GM21529 (cell line): Measurements from ENCODE around the gene CCNH.

Experiments
- ATAC-seq: cut with Tn5 transposase; IDR thresholded peaks from one replicate; pipeline ENCODE4 v1.9.1; 2021; ENCODE audit not compliant: unreplicated experiment

The CCNH gene

DNA sequence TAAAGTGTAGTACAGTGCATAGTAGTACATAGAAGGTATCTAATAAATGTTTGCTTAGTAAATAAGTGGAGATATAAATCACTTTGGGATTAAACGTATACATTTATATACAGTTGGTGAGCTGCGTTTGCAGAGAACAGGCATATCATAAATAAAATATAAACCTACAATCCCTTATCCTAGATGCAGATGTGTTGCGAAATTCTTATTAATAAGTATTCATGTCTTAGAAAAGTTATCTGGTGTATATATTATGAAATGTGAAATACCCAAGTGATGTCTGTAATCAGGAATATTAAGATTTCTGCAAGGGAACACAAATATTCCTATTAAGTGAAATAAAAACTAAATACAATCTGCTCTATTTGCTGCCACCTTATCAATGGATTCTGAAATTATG lies 8.8 kb downstream of the CCNH start:
- ATAC-seq, result no peak

DNA sequence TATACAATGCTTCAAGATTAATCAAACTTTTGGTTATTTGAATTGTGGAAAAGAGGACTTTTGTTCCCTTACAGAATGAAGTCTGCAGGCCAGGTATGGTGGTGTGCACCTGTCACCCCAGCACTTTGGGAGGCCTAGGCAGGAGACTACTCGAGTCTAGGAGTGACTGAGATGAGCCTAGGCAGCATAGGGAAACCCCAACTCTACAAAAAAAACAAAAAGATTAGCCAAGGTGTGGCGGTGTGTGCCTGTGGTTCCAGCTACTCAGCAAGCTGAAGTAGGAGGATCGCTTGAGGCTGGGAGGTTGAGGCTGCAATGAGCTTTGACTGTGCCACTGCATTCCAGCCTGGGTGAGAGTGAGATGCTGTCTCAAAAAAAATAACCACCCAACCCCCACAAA lies 9.3 kb downstream of the CCNH start:
- ATAC-seq, result no peak

DNA sequence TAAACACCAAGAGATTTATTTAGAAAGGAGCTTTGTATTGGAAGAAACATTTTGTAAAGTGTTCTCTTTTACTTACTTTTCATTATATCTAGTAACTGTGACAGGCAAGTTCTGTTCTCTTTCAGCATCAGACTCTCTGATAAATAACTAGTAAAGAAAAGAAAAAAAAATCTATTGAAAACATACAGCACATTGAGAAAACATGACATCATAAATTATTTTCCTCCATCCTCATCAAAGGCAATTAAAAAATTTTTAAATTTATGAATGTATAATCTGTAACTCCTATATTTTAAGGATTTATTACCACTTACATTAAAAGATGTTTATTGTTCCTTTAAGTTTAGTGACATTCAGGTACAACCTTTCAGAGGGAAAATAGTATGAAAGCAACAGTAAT lies 11.1 kb downstream of the CCNH start:
- no peak for ATAC-seq

DNA sequence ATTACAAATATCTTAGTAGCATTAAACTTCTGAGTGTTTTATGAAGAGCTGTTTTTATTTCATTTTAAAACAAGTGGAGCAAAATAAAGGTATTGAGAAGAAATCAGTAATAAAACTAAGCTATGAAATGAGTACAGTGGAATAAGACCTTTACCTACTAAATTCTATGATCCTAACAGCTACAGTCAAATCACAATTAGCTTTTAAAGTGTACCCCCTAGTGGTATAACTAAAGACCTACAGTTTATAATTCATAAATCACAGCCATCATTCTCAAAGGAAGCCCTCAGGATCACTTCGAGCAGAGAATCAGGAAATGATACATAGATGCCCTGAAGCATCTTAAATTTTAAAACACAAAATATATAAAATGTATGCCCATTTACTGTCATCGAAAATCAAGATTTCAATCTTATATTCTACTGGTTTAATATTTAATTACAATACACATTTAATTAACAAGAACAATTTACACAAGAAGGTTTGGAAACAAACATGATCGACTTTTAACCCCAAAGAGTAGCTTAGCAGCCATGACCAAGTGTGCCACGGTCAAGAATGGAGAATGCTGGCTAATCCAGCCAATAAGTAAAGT lies 12.3 kb downstream of the CCNH start:
- ATAC-seq, result peak; percentile 86

DNA sequence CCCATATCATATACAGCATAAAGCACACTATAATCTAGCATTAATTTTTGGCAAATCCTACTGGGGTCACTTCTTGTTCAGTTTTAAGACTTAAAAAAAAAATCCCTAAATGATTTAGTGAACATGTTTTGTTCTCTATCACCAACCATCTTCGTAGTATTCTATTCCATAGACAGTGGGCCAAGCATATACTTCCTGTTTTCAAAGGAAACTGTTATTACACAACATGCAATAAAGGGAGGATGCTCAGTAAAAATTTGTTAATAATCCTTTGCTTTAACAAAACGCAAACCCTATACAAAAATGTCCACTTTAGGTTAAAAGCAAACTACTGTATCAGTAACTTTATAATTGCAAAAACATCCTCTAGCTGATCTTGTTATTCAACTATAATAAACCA lies 13.0 kb downstream of the CCNH start:
- no peak for ATAC-seq

DNA sequence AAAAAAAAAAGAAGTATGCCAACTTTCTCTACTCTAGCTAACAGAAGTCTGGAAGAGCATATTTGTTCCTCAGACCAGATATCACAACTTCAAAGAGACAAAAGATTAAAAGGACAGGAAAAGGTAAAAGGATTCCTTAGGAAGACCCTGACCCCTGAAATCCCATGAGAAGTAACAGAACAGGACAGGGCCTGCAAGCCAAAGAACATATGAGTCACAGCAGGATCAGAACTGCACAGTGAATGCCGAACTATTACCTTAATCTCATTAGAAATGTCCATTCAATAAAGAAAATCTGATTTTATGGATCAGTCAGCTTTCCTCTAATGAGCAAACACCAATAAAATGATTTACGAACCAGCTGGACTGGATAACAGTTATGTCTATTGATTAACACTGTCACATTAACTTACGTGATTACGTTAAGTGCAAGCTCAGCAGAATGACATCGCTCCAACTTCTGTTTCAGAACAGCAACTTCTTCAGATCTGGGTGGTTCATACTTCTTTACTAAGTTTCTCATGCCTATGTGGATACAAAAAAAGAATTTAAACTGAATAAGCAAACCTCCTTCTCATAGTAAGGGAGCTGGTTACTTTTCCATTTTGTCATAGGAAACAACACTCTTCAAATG lies 13.6 kb downstream of the CCNH start:
- ATAC-seq, result no peak

DNA sequence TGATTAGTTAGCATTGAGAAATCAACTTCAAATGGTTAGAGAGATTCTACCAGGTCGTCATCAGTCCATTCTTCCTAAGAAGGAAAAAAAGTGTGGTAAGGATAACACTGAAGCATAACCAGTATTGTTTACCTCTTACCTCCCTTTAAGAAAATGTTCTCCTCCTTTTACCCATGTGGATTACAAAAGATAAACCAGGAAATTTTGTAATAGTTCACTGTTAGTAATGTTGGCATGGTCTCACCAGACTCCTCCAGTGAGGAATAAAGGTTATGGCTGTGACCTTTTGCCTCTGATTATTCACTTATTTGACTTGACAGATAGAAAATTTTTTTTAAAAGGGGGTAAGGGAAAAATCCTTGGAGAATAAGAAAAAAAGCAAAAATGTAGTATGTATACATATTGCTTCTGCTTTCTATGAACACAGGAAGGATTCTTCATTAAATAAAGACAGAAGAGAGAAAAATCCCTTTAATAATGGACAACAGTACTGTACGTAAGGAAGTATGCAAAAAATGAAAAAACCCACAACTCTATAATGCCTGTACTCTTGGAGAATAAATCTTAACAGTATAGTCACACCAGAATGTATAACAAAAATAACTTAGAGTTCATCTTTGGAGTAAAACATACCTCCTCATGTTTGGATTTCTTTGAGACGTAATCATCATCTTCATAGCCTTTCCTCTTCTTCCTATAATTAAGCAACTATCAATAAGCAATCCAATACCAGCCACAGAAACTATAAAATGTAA lies 18.1 kb downstream of the CCNH start:
- ATAC-seq, result no peak

DNA sequence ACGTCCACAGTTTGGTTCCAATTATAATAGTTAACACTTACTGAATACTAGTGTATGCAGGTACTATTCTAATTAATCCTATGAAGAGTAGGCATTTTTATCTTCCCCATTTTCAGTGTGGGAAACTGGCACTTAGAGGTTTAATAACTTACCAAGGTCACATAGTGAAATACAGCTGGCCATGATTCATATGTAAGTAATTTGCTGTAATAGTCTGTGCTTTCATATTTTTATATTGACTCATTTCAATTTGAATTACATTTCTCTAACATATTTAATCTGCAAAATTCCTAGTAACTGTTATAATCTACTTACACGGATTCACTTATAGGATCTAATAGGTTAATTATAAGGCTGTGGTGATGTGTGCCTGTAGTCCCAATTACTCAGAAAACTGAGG lies 19.4 kb downstream of the CCNH start:
- no peak for ATAC-seq

DNA sequence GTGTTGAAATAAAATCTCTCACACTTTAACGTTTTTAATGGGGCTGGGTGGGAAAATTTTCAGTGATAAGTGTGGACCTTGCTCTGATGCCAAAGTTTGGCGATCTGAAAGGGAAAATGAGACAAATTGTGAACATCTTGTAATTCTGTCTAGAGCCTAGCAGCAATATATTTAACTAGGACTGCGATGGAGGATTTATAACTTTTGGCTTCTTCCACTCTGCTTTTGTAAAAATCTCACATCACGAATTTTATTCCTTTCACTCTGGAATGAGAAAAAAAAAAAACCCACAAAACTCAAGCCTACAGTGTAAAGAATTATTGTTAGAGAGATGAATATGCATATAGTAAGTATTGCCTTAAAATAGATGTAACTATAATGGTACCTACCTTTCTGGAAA lies 19.9 kb downstream of the CCNH start:
- ATAC-seq, result no peak

DNA sequence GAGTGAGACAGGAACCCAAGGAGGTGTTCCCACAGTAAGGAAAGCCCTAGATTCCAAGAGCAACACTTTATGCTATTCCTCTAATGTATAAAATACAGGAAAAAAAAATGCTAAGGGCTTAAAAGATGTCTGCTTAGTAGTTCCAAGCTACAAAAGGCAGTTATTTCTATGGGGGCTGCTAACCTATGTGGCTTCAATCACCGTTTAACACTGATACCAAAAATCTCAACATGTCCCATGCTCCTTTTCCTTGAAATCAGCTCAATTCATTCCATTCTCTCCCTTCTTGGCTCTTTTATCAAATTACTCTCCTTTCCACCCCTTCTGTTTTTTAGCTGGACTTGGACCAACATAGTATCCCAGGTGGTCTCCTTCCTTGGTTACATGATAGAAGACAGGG lies 20.6 kb downstream of the CCNH start:
- no peak for ATAC-seq

DNA sequence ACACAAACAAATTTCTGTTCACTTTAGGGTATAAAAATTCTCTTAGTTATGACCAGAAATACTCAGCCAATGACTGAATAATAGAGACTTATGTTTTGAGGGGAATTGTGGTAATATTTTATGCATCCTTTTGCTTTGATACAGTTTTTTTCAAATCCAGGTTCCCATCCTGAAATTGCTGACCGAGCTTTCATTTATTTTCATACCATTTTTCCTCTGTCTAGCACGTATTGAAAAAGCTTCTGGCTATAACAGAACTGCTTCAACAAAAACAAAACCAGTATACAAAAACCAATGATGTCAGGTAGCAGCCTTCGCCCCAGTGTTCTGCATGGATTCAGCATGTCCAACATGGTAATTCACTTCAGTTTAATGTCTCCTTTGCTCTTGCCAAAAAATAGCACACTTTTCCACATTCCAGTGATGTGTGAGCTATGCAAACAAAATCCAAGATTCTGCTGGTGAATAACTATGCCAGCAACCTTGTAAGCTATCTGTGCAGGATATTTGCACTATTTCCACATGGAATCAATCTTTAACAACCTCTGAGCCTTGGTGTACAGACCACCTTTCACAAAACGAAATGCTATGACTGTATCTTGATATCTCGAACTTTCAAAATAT lies 22.0 kb downstream of the CCNH start:
- ATAC-seq, result no peak

DNA sequence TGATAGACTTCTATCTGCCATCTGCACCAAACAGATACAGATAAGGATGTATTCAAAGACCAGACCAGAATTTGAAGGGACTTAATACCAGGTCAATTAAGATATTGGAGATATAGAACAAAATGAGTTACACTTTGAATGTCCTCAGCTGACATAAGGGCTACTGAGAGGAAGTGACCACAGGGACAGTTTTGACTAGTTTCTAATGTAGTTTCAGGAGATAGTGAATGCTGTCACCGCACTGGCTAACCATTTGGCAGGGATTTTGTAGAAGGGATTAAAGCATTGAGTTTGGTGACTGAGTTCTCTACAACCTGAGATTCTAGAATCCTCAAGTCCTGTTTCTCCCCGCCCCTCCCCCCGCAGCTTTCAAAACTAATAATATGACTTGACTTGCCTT lies 22.7 kb downstream of the CCNH start:
- peak; percentile 59 for ATAC-seq

DNA sequence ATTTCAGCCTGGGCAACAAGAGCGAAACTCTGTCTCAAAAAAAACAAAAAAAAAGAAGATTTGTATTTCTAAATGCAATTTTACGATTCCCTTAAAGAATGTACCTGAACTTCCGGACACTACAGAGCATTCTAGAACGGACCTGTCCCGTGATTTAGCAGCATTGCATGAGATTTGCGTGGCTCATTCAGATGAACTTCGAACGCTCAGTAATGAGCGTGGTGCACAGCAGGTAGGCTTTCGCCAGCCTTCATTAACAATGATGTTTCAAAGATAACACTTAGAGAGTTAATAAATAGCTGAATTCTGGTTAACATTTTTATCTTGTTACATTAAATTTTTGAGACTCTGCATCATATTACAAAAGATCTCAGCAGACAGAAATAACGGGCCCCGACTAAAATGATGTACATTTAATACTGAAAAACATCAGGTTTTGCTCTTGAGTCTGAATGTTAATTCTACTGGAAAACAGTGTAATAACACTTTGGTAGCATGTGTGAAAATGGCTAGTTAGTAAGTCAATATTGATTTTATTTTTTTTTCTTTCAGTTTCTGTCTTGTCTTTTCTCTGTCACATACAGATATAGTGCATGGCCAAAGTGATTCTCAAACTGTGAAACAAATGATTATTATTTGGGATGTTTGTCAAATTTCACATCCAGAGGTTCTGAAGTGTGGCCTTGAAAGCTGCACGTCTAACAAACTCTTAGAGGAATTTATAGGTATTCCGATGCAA lies 23.3 kb downstream of the CCNH start:
- no peak for ATAC-seq

DNA sequence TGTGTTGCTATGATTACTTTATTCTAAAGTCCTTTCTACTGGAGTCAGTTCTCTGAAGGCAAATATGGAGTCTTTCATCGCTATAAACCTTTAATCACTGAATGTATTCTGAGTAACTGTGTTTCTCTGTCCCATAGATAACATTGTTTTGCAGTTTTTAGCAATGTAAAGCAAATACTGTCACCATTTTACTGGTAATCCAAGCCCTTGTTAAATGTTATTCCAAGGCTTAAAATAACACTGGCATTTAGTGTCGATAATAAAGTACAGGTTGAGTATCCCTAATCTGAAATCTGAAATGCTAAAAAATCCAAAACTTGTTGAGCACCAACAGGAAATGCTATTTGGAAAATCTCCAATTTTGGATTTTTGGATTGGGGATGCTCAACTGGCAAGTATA lies 24.6 kb downstream of the CCNH start:
- no peak for ATAC-seq

DNA sequence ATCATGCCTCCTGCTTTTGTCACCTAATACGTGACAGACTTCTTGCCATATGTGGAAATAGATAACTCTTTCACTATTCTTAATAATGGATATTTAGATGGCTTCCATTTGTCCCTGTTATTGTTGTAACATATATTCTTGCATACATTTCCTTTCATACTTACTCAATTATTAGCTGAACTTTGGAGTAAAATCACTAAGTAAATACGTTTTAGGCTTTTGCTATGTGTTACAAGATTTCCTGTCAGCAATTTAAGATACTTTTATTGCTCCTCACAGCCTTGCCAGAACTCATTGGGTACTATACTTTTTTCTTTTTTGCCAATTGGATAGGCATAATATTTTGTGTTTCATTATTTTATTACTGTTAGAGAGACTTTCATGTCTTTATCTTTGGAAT lies 26.9 kb downstream of the CCNH start:
- ATAC-seq, result no peak

DNA sequence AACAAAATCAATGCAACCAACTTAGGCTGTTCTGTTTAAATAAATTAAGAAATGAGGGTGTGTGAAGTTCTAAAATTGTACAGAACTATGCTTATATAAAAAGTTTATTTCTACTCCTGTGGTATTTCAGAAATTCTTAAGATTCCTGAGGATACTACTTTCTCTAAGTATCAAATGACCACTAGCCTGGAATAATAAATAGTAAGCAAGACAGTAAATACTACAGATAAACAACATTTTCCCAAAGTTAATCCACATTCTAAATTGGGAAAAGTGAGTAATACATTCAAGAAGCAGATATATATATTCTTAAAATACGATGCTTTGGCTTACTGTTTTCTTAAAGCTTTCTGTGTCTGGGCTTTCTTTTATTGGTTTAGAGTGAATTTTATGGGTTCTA lies 29.5 kb downstream of the CCNH start:
- no peak for ATAC-seq

DNA sequence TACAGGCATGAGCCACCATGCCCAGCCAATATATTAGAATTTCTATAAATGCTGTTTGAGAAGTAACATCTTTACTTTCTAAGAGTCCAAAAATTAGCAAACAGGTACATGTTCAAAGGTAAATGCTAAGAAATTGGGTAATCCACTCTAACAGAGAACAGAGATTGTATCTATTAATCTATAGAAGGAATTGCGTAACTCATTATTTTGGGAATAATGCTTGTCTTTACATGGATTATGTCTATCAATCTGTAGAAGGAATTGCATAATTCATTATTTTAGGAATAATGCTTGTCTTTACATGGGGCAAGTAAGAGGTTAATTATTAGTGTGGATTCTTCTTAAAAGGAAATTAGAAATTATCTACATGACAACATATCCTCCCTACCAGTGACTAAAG lies 30.5 kb downstream of the CCNH start:
- ATAC-seq, result no peak

DNA sequence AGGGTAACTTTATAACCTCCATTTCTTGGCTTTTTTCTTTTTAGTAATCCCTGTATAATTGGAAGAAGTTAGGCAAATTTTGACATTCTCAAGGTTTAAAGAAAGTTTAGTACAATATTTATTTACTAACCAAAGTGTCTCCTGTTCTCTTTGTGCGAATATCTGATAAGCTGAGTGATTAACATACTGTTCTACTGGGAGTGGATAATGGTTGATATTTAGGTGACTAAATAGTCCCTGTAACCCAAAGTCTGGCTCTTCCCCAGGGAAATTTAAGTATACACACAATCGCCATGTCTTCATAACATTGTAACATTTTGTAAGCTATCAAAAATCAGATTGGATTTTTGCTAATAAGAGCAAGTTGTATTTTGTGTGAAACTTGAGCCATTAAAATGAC lies 40.0 kb downstream of the CCNH start:
- ATAC-seq, result no peak

DNA sequence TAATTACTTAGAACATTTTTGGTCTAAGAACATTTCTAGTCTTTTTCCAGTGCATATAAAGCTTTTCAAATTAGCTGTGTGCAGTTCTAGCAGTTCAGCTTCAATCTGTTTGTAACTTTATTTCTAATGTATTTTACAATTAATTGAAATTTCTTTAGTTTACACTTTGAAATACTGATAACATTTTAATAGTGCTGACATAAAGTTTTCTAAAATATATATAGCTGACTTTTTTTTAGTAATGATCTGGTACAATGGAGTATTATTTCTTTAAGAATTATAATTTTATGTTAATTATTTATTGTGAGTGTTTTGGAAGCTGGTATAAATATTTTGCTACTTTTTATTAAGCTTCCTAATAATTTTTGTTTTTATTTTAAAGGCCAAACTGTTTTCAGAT lies 43.3 kb downstream of the CCNH start:
- no peak for ATAC-seq

DNA sequence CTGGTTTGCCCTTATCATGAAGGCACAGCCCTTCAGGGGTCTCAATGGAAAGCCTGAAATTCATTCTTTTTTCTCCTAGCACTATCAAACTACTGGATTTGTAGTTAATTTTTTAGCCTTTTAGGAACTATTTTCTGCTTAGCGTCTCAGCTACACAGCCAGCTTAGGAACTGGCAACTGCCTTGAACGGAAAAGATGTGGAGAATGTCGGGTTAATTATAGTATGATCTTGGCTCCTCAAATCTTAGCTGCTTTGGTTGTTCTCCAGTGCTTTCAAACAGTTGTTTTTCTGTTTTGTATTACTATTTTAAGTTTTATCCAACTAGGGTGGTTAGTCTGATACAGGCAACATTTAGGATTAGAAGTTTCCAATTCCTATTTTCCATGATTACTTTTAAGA lies 44.1 kb downstream of the CCNH start:
- ATAC-seq, result no peak

DNA sequence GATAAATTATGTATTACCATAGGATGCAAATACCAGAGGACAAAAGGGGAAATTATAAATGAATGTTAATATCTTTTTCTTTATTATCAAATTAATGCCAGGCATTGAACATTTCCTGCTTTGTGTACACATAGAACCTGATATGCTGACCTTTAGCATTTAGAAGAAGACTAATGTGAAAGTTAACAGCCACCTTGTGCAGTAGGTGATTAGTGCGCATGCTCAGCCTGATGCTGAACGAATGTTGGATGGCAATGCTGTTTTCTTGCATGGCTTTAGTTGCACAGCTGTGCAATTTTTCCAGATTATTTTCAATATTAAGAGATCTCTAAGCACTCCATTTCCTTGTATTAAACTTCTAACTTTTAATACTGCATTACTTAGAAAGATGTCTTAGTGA lies 45.5 kb downstream of the CCNH start:
- ATAC-seq, result no peak
